IPS-18c (cell line): ENCODE data around the gene XIRP2.

Experiments used
- H3K4me3 ChIP-seq: 2 replicates; pipeline ENCODE4 v1.7.0; 2013; ENCODE audit warnings: low read depth, mild to moderate bottlenecking, low read length, moderate library complexity; ENCODE audit not compliant: insufficient read depth
- H3K9me3 ChIP-seq: one replicate; pipeline ENCODE4 v1.6.1; 2013; ENCODE audit warnings: mild to moderate bottlenecking, low read length, moderate library complexity; ENCODE audit not compliant: control insufficient read depth, insufficient read depth

XIRP2 gene

GRCh38 chr2:167136879-167137596 lies 248.8 kb downstream of the XIRP2 start:
- Histone ChIP-seq H3K4me3 (no peak overlapping the region), H3K9me3 (no peaks in the 10 kb centered on the region)

GRCh38 chr2:167140330-167140729 lies 252.1 kb downstream of the XIRP2 start:
- no peak overlapping the region for H3K4me3 ChIP-seq
- H3K9me3 ChIP-seq = no peaks in the 10 kb centered on the region

- Histone ChIP-seq H3K4me3 (no peak overlapping the region), H3K9me3 (no peaks in the 10 kb centered on the region)
Measured at GRCh38 chr2:167140767-167141166, 252.5 kb downstream of the XIRP2 start.

GRCh38 chr2:167142554-167142953 lies 254.3 kb downstream of the XIRP2 start:
- Histone ChIP-seq H3K4me3 (no peak overlapping the region), H3K9me3 (no peaks in the 10 kb centered on the region)

- no peak overlapping the region for H3K4me3 ChIP-seq
- H3K9me3 ChIP-seq = no peaks in the 10 kb centered on the region
Measured at GRCh38 chr2:167144179-167144898, 256.1 kb downstream of the XIRP2 start.

- Histone ChIP-seq H3K4me3 (no peak overlapping the region), H3K9me3 (no peaks in the 10 kb centered on the region)
Measured at GRCh38 chr2:167147271-167147941, 259.1 kb downstream of the XIRP2 start.

- H3K4me3 ChIP-seq = no peak overlapping the region
Measured at GRCh38 chr2:167151894-167152293, 263.6 kb downstream of the XIRP2 start.

GRCh38 chr2:167157523-167157922 lies 269.2 kb downstream of the XIRP2 start:
- H3K4me3 ChIP-seq = no peak overlapping the region
- no peaks in the 10 kb centered on the region for H3K9me3 ChIP-seq

More at GRCh38 chr2:167151894-167152293, 263.6 kb downstream of the XIRP2 start:
- no peaks in the 10 kb centered on the region for H3K9me3 ChIP-seq

- Histone ChIP-seq H3K4me3 (no peak overlapping the region), H3K9me3 (peaks cover 2% of the 10 kb centered on the region)
Measured at GRCh38 chr2:167177196-167177595, 288.9 kb downstream of the XIRP2 start.

- H3K9me3 ChIP-seq = no peaks in the 10 kb centered on the region
- no peak overlapping the region for H3K4me3 ChIP-seq
Measured at GRCh38 chr2:167181134-167181533, 292.9 kb downstream of the XIRP2 start.

- H3K4me3 ChIP-seq = no peak overlapping the region
- H3K9me3 ChIP-seq = no peaks in the 10 kb centered on the region
Measured at GRCh38 chr2:167181688-167182087, 293.4 kb downstream of the XIRP2 start.

- H3K9me3 ChIP-seq = no peaks in the 10 kb centered on the region
Measured at GRCh38 chr2:167182403-167182802, 294.1 kb downstream of the XIRP2 start.

GRCh38 chr2:167183931-167184330 lies 295.7 kb downstream of the XIRP2 start:
- H3K9me3 ChIP-seq = no peaks in the 10 kb centered on the region
- H3K4me3 ChIP-seq = no peak overlapping the region

More at GRCh38 chr2:167182403-167182802, 294.1 kb downstream of the XIRP2 start:
- H3K4me3 ChIP-seq = no peak overlapping the region

GRCh38 chr2:167186465-167186864 lies 298.2 kb downstream of the XIRP2 start:
- no peaks in the 10 kb centered on the region for H3K9me3 ChIP-seq
- no peak overlapping the region for H3K4me3 ChIP-seq

GRCh38 chr2:167187049-167187727 lies 298.9 kb downstream of the XIRP2 start:
- no peaks in the 10 kb centered on the region for H3K9me3 ChIP-seq
- H3K4me3 ChIP-seq = no peak overlapping the region

GRCh38 chr2:167187978-167188967 lies 300.0 kb downstream of the XIRP2 start:
- no peaks in the 10 kb centered on the region for H3K9me3 ChIP-seq
- H3K4me3 ChIP-seq = no peak overlapping the region
